Stimulated activated CD4-positive, alpha-beta T cell treated with anti-CD3 and anti-CD28 coated beads, Interleukin-4, amount 100 ng/mL, for 48 hours (primary cell): ENCODE results near the gene MTR.

Source experiments
- DNase-seq, 2 donors: peaks; one replicate each; pipeline ENCODE4 v3.0.0-alpha.2; 2020; ENCODE audit warnings: low read depth in 2 of 2

Gene MTR

GRCh38 chr1:236862615-236863211 lies 67.6 kb downstream of the MTR start:
- DNase-seq, result no peak

- DNase-seq, result no peak
These were observed 69.1 kb downstream of the MTR start for GRCh38 chr1:236864211-236864610.

DNA sequence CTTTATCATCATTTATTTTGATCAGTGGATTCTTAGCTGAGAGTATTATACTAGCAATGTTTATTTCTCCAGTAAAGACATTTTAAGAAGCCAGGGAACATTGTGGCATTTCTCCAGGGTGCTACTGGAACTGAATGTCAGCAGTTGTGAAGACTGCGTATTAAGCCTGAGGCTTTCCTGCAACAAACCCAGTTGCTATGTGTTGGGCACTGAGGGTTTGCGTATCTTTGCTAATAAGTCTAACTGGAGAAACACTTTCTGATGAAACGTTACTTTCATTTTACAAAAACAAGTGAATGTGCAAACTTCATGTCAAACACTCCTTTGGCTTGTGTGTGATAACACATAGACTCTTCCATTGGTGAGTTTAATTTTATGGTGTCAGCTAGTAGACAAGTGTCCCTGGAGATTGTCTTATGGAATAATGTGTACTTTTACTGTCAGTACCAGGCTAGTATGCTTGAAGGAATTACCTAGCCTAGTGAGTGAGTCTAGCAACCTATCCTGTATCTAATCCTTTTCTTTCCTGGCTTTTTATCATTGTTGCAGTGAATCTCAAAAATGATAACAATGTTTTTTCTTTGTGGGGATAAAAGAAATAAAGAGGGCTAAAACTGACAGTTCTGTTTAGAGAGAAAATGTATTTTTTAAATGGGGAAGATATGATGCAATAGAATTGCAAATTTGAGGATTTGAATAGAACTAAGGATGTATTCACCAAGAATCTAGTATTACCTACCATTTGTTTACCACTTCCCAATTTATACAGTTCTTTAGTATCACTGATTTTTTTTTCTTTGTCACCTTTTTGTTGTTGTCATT lies 70.1 kb downstream of the MTR start:
- no peak for DNase-seq

DNA sequence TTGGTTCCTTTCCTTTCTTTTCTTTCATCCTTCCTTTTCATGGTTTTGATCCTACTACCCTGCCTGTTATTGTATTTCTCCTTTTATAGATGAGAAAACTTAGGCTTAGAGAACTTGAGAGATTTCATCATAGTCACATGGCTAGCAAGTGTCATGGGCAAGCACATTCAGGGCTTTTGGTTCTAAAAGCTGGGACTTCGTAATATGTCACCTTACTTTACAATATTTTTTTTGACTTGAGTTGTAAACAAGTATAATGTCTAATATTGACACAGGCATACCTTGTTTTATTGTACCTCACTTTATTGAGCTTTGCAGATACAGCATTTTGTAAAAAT lies 70.7 kb downstream of the MTR start:
- no peak for DNase-seq

DNA sequence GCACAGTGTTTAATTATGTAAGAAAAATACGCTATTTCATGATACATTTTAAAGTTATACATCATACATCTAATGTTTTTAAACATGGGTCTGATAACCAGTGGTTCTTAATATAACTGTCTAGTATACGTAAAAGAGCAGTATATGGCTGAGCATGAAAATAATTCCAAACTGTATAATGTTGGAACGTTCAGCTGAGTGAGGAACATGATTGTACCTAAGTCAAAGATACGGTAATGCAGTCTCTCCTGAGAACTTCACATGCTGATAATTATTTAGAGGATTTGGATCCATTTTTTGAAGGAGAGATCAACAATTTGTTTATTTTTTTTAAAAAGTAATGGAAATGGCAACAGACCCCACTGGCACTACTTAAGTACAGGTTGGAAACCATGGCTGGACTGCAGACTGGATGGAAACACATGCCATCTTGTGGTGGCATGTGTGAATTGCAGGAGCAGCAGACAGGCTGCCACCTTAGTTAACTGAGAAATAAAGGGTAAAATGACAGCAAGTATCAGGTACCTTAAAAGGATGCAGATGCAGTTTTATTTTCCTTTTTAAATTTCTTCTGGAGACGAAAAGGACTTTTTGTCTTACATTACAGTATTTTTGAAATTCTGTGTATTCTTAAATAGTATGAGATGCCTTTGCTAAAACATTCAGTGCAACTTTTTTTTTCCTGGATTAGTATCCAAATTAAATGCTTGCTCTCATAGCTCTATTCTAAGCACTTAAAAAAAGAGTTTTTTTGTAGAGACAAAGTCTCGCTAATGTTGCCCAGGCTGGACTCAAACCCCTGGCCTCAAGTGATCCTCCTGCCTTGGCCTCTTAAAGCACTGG lies 73.8 kb downstream of the MTR start:
- DNase-seq, result peak; percentile 8 to 18

DNA sequence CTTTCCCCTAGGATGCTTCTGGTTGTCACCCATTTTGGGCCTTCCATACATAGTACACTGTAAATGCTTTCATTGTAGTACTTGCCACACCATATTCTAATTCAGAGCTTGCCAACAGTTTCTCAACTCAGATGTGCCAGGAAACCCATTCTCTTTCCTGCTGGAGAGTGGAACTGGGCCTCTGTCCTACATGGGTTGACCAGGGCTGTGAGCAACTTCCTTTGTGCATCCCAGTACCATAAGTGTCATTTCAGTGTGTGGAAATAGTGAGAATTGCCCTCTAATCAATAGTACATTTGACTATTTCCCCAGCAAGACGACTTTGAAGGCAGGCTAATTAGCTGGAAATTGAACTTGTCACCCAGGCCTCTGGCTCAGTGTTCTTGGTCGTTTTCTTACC lies 74.8 kb downstream of the MTR start:
- DNase-seq, result no peak

DNA sequence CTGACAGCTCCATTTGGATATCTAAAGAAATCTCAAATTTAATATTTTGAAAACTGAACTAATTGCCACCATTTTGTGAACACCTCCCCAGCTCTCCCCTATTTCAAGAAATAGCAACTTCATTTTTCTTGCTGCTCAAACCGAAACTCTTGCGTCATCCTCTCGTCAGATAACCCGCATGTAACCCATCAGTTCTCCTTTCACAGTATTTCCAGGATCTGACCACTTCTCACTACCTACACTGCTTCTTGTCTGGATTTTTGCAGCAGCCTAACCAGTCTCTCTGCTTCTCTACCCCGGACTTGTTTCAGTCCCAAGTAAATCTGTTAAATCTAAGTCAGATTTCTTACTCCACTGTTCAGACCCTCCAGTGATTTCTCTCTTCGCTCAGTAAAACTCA lies 75.6 kb downstream of the MTR start:
- no peak for DNase-seq

DNA sequence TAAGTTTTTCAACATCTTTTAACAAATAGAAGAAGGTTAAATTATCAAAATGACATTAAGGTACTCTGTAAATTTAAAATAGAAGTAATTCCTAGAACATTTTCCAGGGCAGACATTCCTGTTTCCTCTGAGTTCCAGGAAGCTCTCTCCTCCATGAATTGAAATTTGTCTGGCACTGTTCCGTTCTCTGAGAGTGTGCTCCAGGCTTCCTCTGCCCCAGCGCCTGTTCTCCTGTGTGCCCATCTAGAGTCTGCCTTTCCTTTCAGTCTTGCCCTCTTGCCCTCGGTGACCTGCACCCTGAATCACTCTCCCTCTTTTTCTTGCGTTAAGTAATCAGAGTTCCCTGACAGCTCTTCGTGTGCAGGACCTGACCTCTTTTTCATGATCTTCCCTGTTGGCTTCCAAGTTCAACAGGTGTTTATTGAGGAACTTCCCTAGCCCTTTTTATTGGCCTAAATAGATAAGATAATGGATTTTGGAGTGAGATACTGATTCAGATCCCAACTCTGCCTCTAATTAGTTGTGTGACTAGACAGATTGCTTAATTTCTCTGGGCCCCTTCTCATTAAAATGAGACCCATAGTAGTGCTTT lies 77.1 kb downstream of the MTR start:
- DNase-seq, result no peak

DNA sequence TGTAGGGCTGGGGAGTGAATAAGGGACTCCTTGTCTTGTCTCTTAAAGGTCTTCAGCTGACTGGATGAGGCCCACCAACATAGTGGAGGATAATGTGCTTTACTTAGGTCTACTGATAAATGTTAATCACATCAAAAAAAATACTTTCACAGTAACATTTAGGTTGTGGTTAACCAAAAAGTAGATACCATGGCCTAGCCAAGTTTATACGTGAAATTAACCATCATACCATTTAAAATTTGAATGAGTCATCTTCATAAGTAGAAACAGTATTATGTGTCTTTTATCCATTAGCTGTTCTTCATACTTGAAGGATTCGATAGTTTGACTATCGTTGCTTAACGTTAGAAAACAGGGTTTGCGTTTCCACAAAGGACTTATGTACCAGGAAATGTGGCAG lies 80.9 kb downstream of the MTR start:
- DNase-seq, result no peak

DNA sequence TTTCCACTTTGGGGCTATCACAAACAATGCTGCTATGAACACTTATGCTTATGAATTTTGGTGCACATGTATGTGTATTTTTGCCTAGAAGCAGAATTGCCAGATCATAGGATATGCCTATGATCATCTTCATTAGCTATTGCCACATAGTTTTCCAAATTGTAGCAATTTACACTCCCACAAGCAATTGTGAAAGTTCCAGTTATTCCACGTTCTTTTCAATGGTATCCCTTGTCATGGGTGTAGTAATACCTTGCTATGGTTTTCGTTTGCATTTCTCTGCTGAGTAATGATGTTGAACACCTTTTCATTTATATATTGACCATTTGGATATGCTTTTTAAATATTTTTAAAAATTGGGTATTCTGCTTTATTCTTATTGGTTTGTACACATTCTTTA lies 82.6 kb downstream of the MTR start:
- no peak for DNase-seq

DNA sequence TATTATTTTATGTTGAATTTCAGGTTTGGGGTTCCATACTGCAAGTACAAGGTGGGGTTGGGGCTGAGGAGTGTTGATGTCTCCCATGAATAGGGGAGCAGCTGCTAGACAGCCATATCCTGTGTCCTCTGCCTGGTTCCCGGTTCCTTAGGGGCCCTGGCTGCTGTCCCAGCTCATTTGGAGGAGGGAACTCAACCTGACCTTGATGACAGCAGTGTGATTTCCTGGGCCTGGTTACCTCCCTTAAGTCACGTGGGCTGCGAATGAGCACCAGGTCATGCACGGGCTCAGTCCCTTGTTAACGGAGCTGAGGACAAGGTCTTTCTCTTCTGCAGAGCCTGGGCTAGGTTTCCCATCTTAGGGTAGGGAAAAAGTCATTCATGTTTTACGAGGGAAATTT lies 85.1 kb downstream of the MTR start:
- no peak for DNase-seq

- no peak for DNase-seq
These were observed 87.6 kb downstream of the MTR start for GRCh38 chr1:236882678-236883077.

- DNase-seq, result no peak
These were observed 91.1 kb downstream of the MTR start for GRCh38 chr1:236886199-236886598.

GRCh38 chr1:236887081-236887480 lies 92.0 kb downstream of the MTR start:
- no peak for DNase-seq

DNA sequence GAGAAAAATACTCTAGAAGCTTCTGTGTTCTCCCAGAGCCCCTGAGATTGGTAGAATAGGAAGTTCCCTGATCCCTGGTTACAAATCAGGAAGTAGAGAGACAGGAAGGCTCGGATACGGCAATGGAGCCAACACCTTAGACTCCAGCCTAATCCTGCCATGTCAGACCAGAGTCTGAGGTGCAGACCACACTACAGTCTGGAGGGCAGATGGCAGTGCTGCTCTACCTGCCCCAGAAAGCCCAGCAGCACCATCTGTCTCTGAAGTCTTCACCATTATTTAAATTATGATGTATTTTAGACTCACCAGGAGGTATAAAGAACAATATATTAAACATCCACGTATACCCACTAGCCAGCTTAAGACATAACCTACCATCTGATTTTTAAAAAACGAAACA lies 93.0 kb downstream of the MTR start:
- no peak for DNase-seq

GRCh38 chr1:236888903-236889302 lies 93.8 kb downstream of the MTR start:
- no peak for DNase-seq

- no peak for DNase-seq
These were observed 95.3 kb downstream of the MTR start for GRCh38 chr1:236890152-236891056.

GRCh38 chr1:236893626-236894545 lies 98.8 kb downstream of the MTR start:
- no peak for DNase-seq

DNA sequence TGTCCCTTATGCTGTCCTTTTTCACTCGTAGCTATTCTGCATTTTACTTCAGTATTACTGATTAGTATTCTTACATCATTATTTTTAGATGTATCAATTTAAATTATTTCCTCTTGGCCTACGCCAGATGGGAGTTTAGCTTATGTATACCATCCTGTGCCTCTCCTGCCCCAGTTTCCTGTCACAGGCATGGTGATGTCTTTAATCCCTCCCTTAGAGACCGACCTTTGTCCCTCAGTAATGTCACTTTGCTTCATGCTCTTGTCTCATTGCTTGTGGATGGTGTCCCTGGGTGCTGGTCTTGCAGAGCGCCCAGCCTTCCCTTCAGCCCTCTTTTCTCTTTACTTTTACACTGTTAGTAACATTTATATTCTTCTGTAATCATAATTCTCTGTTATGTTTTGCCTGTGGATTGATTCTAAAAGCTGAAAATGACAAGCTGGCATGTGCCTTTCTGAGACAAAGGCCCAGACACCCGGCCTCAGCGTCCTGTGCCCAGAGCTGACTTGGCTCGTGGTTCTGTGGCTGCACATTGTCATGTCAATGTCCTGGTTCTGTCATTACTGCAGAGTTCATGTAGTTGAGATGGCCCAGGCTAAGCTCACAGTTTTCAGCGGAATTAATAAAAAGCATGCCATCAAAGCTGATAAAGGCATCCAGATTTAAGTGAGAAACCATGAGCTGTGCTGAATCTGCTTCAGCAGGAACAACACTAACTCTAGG lies 100.7 kb downstream of the MTR start:
- no peak for DNase-seq

- no peak for DNase-seq
These were observed 101.6 kb downstream of the MTR start for GRCh38 chr1:236896716-236897115.
